ENCODE data around the gene CMIP. TPM values are rescaled to one million over a fixed set of nuclear protein-coding genes. Genes with fewer than 3 reads are reported as not detected.
A peak's percentile ranks its signal among the peaks of the same experiment; 100 is the strongest.

The CMIP gene
- polyA plus RNA-seq, 3 donors: 0.85 to 61.9 (median 0.93) TPM

GRCh38 chr16:81536648-81537047 is 92.0 kb downstream of the CMIP start:
- intact Hi-C loops (cut with micrococcal nuclease): no loop called here
- DNase-seq: no peak
- H3K27ac ChIP-seq (ENCODE audit: low read depth in 1 of 2, low read length in 2 of 2): no peak overlapping the region
- no peak overlapping the region for H3K9ac ChIP-seq (ENCODE audit: insufficient read depth, low read length, poor library complexity, severe bottlenecking)
- H3K9me3 ChIP-seq (replicated peaks in 1 of 2; ENCODE audit: control insufficient read depth in 1 of 2, insufficient read depth in 1 of 2, low read length in 2 of 2): no peaks in the 10 kb centered on the region
- no peak overlapping the region for H2AFZ ChIP-seq (ENCODE audit: insufficient read depth, low read depth, low read length, poor library complexity, severe bottlenecking)
- H4K20me1 ChIP-seq (ENCODE audit: insufficient read depth, low read length): peaks cover 100% of the 10 kb centered on the region
- Mint-ChIP-seq H3K27me3 (ENCODE audit: low read depth in 3 of 3) (peaks cover 0 to 2% (median 2%) of the 10 kb centered on the region in 3 donors), H3K4me1 (peaks cover 8% of the 10 kb centered on the region), H3K4me3 (no peak overlapping the region), H3K27ac (peak overlapping the region in 1 of 7 donors; percentile 54), H3K36me3 (peaks cover 39 to 51% of the 10 kb centered on the region in 2 donors), H3K9me3 (no peaks in the 10 kb centered on the region)
- whole genome bisulfite sequencing (ENCODE audit: insufficient coverage): 100% methylated on average over 3 of the region's 11 CpGs
- no peak for TF ChIP-seq CTCF (IDR thresholded peaks at IDR 0.05)
- peaks cover 99% of the 10 kb centered on the region for H3K79me2 ChIP-seq (ENCODE audit: insufficient read depth, low read length)
- no peaks in the 10 kb centered on the region for H3K4me1 ChIP-seq (ENCODE audit: control insufficient read depth in 1 of 2, insufficient read depth in 2 of 2, low read length in 2 of 2)
- no peak overlapping the region for H3K4me3 ChIP-seq (replicated peaks in 1 of 3; ENCODE audit: low read depth in 2 of 3, low read length in 3 of 3)
- H3K27me3 ChIP-seq (ENCODE audit: control insufficient read depth in 2 of 2, insufficient read depth in 2 of 2, low read length in 2 of 2): no peaks in the 10 kb centered on the region
- H3K4me2 ChIP-seq (replicated peaks; ENCODE audit: extremely low read depth, low read length, poor library complexity, severe bottlenecking): no peak overlapping the region
- peaks cover 10 to 42% of the 10 kb centered on the region in 2 donors for H3K36me3 ChIP-seq (replicated peaks in 1 of 2; ENCODE audit: control insufficient read depth in 1 of 2, insufficient read depth in 2 of 2, low read length in 2 of 2)

GRCh38 chr16:81537721-81538561 is 93.3 kb downstream of the CMIP start:
- Mint-ChIP-seq H3K4me1 (peaks cover 17% of the 10 kb centered on the region), H3K36me3 (peaks cover 34 to 42% of the 10 kb centered on the region in 2 donors), H3K9me3 (no peaks in the 10 kb centered on the region), H3K27ac (peak overlapping the region in 2 of 7 donors; percentile 63 to 79), H3K27me3 (ENCODE audit: low read depth in 3 of 3) (peaks cover 0 to 2% (median 2%) of the 10 kb centered on the region in 3 donors), H3K4me3 (no peak overlapping the region)
- H3K4me1 ChIP-seq (ENCODE audit: control insufficient read depth in 1 of 2, insufficient read depth in 2 of 2, low read length in 2 of 2): peaks cover 3 to 8% of the 10 kb centered on the region in 2 donors
- H3K9me3 ChIP-seq (replicated peaks in 1 of 2; ENCODE audit: control insufficient read depth in 1 of 2, insufficient read depth in 1 of 2, low read length in 2 of 2): no peaks in the 10 kb centered on the region
- no peaks in the 10 kb centered on the region for H3K27me3 ChIP-seq (ENCODE audit: control insufficient read depth in 2 of 2, insufficient read depth in 2 of 2, low read length in 2 of 2)
- H3K79me2 ChIP-seq (ENCODE audit: insufficient read depth, low read length): peaks cover 99% of the 10 kb centered on the region
- no peak for TF ChIP-seq CTCF (IDR thresholded peaks at IDR 0.05)
- H3K36me3 ChIP-seq (replicated peaks in 1 of 2; ENCODE audit: control insufficient read depth in 1 of 2, insufficient read depth in 2 of 2, low read length in 2 of 2): peaks cover 6 to 38% of the 10 kb centered on the region in 2 donors
- no peak overlapping the region for H3K9ac ChIP-seq (ENCODE audit: insufficient read depth, low read length, poor library complexity, severe bottlenecking)
- no peak overlapping the region for H3K4me2 ChIP-seq (replicated peaks; ENCODE audit: extremely low read depth, low read length, poor library complexity, severe bottlenecking)
- no peak overlapping the region for H2AFZ ChIP-seq (ENCODE audit: insufficient read depth, low read depth, low read length, poor library complexity, severe bottlenecking)
- DNase-seq: no peak
- WGBS (ENCODE audit: insufficient coverage): 81% methylated on average over 4 of the region's 18 CpGs
- peaks cover 100% of the 10 kb centered on the region for H4K20me1 ChIP-seq (ENCODE audit: insufficient read depth, low read length)
- no peak overlapping the region for H3K4me3 ChIP-seq (replicated peaks in 1 of 3; ENCODE audit: low read depth in 2 of 3, low read length in 3 of 3)
- intact Hi-C loops (cut with micrococcal nuclease): no loop called here
- no peak overlapping the region for H3K27ac ChIP-seq (ENCODE audit: low read depth in 1 of 2, low read length in 2 of 2)

Data from CD14-positive monocyte (primary cell).